Esophagus mucosa (tissue), 1 donor: Measurements from ENCODE around the gene ZCRB1. TPM values are rescaled to one million over a fixed set of nuclear protein-coding genes. Genes with fewer than 3 reads are reported as not detected.
"Not testable (repeated sequence)": the region's sequence is repeated elsewhere in the genome, so short reads cannot be mapped to it uniquely, and the experiment has no call there.

ENCODE experiments used
- ATAC-seq: fragments of 200-7000 bp; cut with Tn5 transposase; one replicate; pipeline ENCODE4 v1.9.1; 2020
- total RNA-seq: library from RNA; stranded (reverse); gene quantifications from one replicate; pipeline ENCODE4 v1.2.4, GENCODE V29; 2023
- donor health status: DM: yes; HTN: yes; CAD: no.

The ZCRB1 gene
- 36.3 TPM for total RNA-seq

DNA sequence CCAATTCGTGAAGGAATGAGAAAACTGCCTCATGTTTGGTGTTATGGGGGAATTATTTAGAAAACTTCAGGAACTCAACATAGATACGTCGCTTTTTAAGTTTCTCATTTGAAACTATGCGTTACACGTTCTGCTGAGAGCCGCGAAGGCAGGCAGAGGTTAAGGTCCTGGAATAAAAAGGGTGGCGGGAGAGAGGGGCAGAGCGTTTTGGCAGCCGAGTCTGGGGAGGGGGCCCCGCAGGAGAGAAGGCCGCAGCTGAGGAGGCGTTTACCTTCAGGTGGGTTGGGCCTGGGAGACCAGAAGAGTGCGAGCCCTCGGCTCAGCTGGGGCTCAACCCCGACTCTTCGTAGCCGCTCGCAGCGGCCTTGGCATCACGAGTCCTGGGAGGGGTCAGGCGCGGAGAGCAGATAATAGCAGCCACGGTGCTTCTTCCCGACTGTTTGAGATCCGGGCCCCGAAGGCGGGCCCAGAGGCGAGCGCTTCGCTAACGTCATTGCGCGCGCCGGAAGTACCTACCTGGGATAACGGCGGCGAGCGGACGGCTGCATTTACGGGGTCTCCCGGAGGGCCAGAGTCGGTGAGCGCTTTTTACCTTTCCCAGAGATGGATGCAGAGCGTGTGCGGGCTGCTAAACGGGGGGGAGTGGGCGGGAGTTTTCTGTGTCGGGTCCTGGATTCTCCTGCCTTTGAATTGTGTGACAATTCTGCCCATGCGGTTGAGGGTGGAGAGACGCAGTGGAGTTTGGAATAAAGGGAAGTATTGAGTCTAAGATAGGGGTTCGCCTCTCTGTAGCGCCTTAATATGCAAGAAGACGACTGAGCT, at the start of gene ZCRB1, which contains the start of gene PPHLN1:
Gene ZCRB1, minus strand, starts transcription at position 442 of the 822 bp plus-strand sequence. CDS start 1,992 bp downstream, outside the sequence.
Gene PPHLN1, plus strand, starts transcription at position 515 of the 822 bp plus-strand sequence. CDS start 9,736 bp downstream, outside the sequence.
- peak; percentile 91 for ATAC-seq

DNA sequence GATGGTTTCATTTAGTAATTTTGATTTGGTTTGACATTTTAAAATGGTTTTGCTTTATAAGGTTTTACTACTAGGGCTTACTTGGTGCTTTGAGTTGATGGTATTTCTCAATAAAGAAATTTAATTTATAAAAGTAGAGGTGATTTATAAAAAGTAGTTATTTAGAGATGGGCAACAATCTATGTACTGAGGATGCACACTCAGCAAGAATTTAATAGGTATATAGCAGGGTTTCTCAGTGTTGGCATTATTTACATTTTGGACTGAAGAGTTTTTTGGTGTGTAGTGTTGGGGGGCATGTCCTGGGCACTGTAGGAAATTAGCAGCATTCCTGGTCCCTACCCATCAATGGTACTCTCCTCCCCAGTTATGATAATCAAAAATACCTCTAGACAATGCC, 47.8 kb upstream of the ZCRB1 start:
- no peak for ATAC-seq

- peak; percentile 59 for ATAC-seq
Measured at GRCh38 chr12:42372154-42372791, 46.4 kb upstream of the ZCRB1 start.

DNA sequence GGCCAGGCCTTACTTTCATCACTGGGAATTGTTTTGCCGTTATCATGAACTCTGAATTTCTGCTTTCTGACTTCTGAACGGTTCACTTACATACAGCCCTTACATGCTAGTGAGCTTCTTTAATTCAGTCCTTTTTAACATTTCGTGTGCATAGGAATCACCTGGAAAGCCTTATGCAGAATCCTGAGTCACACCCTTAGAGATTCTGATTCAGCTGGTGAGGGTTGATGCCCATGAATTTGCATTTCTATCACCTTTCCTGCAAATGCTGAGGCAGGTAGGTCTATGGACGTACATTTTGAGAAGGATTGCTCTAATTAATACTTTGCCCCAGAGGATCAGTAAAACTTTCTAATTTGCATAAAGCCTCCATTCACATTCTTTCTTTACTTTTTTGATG, 44.1 kb upstream of the ZCRB1 start:
- ATAC-seq: no peak

- no peak for ATAC-seq
Measured at GRCh38 chr12:42365486-42365885, 39.6 kb upstream of the ZCRB1 start.

DNA sequence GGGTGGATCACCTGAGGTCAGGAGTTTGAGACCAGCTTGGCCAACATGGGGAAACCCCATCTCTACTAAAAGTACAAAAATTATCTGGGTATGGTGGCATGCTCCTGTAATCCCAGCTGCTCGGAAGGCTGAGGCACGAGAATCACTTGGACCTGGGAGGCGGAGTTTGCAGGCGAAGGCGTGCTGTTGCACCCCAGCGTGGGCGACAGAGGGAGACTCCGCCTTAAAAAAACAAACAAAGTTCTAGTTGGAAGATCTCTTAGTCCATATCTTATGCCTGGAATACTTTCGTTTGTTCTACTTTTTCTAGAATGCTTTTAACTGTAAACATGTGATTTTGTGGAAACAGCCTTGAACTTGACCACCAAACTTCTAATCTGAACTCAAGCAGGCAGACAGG, 38.8 kb upstream of the ZCRB1 start:
- no peak for ATAC-seq

GRCh38 chr12:42362647-42363260, 36.9 kb upstream of the ZCRB1 start:
- ATAC-seq: no peak

DNA sequence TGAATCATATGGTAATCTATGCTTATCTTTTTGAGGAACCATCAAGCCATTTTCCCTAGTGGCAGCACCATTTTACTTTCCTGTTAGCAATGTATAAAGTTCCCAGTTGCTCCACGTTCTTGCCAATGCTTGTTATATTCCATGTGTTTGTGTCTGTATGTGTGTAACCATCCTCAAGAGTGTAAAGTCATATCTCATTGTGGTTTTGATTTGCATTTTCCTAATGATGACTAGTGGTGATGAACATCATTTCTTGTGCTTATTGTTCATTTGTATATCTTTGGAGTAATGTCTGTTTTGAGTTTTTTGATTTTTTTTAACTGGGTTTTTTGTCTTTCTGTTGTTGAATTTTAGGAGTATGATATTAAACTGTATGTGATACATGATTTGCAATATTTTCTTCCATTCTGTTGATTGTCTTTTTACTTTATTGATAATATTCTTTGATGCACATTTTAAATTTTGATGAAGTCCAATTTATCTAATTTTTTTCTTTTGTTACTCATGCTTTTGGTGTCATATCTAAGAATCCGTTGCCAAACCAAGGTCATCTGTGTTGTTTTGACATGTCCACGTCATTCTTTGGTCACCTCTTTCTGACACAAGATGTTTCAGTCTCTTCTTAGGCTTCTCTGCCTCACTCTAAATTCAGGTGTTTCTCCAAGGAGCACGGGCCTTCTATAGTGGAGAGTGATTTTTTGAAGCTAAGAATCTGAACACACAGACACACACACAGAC, 36.2 kb upstream of the ZCRB1 start:
- ATAC-seq: no peak

GRCh38 chr12:42360747-42361403, 35.0 kb upstream of the ZCRB1 start:
- no peak for ATAC-seq

GRCh38 chr12:42356344-42356743, 30.4 kb upstream of the ZCRB1 start:
- no peak for ATAC-seq

DNA sequence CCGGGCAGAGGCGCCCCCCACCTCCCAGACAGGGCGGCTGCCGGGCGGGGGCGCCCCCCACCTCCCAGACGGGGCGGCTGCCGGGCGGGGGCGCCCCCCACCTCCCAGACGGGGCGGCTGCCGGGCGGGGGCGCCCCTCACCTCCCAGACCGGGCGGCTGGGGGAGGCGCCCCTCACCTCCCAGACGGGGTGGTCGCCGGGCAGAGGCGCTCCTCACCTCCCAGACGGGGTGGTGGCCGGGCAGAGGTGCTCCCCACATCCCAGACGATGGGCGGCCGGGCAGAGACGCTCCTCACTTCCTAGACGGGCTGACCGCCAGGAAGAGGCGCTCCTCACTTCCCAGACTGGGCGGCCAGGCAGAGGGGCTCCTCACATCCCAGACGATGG, 24.1 kb upstream of the ZCRB1 start:
- ATAC-seq: not testable (repeated sequence)

DNA sequence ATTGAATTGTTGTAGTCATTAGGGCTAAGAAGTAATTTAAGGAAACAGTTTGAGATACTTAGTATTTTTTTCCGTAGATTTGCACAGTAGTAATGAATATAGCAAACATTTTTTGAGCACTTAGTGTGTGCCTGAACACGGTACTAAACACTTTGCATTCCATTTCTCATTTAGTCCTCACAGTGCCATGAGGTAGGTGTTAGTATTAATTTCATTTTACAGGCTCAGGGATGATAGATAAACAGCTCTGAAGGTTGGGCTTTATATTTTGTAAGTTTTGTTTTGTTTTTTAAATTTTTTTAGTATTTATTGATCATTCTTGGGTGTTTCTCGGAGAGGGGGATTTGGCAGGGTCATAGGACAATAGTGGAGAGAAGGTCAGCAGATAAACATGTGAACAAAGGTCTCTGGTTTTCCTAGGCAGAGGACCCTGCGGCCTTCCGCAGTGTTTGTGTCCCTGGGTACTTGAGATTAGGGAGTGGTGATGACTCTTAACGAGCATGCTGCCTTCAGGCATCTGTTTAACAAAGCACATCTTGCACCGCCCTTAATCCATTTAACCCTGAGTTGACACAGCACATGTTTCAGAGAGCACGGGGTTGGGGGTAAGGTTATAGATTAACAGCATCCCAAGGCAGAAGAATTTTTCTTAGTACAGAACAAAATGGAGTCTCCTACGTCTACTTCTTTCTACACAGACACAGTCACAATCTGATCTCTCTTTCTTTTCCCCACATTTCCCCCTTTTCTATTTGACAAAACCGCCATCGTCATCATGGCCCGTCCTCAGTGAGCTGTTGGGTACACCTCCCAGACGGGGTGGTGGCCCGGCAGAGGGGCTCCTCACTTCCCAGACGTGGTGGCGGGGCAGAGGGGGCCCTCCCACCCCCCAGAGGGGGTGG, 23.5 kb upstream of the ZCRB1 start:
- ATAC-seq: not testable (repeated sequence)

GRCh38 chr12:42346403-42347002, 20.6 kb upstream of the ZCRB1 start:
- no peak for ATAC-seq

DNA sequence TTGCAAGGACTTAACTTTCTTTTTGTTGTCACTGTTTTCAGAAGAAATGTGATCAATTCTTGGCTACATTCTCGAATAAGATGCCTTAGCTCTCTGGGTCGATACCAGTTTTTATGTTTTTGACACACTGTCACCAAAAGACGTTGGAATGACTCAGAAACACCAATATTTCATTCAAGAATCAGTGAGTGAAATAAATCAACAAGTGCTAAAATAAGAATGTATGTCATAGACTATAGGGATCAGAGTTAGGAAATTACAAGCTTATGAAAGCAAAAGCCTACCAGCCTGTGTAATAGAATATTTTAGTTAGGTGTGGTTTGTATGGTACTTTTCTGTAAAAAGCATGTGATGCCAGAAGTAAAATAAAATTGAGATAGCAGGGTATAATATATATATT, 17.8 kb upstream of the ZCRB1 start:
- no peak for ATAC-seq

- no peak for ATAC-seq
Measured at GRCh38 chr12:42342028-42342427, 16.1 kb upstream of the ZCRB1 start.

DNA sequence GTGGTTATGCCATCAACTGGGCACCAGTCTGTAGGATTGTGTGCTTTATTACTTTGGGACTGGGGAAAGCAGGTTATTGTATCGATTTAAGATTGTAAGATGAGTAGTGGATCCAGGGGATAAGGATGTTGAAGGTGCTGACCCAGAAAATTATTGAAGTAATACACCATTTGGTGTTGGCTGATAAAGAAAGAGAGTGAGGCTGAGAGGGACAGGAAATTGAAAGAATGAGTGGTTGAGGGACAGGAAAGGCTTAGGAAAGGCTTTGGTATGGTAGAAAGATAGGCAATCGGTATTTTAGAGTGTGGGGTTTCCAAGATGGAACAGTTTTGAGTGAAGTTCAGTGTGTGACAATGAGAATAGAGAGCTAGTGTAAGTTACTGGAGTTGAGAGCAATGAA, 12.4 kb upstream of the ZCRB1 start:
- ATAC-seq: no peak

DNA sequence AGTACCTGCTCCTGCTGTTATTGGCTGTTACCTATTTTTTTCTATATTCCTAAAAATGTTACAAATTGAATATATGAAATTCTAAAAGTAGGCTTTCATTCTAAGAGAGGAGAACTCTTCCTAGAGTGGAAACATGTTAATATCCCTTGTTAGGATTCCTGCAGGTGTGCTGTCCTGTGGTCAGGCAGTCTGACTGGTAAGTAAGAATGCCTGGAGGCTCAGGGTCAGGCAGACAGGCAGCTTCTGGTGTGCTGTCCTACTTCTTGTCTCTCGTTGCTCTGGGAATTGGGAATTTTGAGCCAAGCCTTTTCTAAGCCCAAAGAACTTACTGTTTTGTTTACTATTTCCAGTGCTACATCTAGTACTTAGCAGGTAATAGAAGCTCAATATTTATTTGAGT, 10.4 kb upstream of the ZCRB1 start:
- no peak for ATAC-seq

DNA sequence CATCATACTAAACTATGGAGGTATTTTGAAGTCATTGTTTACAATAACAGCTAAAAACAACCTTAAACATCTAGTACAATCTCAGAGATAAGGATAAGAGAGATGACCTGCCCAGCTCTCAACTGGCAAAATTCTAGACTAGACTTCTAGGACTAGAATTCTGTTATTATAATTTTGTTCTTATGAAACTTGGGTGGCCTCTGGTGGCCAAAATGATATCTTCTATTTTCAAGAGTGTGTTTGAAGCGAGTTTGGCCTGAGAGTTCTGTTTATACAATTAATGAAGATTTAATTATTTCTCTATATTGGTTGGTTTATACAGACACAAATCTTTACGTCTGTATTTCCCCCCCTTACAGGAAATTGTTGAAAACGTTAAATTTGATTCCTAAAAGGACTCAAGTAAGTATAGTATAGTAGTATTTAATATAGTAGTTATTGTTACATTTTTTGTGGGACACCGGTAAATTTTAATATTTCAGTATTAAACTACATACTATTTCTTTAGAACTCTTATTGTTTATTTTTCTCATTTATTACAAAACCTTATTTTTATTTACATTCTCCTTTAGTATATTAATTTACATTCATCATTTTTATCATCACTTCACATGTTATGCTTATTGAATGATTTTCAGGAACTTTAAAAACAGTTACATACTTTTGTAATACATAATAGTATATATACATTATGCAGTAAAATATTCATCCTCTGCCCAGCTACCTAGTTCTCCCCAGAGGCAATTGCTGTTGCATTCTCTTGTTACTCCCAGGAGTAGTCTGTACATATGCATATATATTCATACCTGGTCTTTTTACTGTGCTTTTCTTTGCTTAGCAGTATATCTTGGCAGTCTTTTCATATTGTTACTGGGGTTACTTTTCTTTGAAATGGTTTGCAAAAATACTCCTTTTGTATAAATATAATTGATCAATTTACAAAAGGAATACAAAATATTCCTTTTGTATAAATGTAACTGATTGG, 6.7 kb upstream of the ZCRB1 start:
- ATAC-seq: peak; percentile 39

GRCh38 chr12:42330097-42330496, 4.2 kb upstream of the ZCRB1 start:
- ATAC-seq: not testable (repeated sequence)

DNA sequence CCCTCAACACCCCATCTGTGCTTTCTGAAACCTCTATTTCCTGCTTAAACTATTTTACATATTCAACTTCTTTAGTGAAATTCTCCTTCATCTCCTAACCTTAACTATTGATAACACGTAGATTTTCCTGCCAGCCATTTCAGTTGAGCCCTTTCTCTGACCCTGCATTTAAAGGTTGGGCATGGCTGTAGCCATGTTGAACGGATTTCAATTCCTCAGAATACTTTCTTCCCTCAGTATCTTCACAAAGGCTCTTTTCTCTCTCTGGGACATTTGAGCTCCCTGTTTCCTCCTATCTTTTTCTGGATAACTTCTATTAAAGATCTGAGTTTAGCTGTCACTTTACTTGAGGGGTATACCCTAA, 1.3 kb upstream of the ZCRB1 start:
- ATAC-seq: no peak
